COR-L47 (cell line): ENCODE data around the gene FLNB.

Source experiments
- DNase-seq: peaks from one replicate; lab custom pipeline; 2025; lab: John Stamatoyannopoulos, UW

The FLNB gene

DNA sequence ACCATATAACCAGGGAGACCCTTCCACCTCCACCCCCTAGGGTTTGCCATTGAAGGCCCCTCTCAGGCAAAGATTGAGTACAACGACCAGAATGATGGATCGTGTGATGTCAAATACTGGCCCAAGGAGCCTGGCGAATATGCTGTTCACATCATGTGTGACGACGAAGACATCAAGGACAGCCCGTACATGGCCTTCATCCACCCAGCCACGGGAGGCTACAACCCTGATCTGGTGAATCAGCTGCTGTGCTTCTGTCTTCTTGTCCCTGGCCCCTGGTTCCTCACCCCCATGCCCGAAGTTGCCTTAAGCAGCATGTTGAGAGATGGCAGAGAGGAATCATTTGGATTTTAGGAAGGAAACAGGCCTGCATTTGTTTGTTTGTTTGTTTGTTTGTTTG, 98.4 kb downstream of the FLNB start:
- DNase-seq: no peak

DNA sequence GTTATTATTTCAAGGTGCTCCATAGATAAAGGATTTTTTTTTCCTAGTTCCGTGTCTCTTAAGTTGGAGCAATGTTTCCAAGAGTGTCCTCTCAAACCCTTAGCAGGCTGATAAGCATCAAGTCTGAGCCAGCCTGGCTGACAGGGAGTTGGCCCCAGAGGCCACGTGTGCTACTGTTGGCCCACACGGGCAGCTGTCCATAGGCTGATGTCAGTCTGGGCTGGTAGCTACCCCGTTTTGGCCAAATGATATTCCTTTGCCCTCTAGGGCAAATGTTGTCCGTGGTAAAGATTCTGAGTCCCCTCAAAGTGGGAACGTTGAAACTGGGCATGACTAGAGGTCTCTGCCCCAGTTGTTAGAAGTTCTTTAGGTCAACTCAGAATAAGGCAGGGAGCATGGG, 99.4 kb downstream of the FLNB start:
- no peak for DNase-seq

DNA sequence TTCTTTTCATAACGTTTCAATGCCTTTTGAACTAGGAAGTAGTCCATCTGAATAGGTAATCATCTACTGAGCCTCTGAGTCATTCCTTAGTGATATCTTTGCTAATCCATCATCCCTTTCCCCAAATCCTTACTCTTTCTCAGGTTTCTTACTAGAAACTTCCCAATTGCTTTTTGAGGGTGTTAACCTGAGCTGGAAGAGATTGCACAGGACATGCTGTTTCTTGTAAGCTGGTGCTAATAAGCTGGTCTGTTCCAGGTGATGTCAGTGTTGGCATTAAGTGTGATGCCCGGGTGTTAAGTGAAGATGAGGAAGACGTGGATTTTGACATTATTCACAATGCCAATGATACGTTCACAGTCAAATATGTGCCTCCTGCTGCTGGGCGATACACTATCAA, 101.5 kb downstream of the FLNB start:
- DNase-seq: no peak

DNA sequence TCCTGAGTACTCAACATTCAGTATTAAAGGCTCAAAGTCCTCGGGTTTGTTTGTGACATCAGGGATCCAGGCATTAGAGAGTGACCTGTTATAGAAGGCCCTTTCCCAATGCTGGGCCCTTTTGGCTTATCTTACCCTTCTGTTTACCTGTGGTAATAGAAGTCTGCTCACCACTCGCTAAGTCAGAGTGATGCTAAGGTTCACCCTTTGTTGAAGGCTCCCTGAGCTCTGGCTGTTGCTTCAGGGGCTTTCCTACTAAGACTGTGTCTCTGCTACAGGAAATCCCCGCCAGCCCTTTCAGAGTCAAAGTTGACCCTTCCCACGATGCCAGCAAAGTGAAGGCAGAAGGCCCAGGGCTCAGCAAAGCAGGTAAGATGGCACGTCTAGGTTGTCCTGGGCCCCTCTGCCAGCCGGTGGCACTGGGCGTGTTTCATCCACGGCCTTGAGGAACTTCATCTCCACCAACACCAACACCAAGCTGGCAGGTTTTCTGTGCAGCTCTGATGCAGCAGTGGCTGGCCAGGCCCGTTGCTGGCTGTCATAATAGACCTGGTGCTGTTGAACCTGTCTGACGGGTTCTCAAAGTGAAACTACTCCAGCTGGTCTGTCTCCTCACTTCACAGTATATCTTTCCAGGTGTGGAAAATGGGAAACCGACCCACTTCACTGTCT, 103.4 kb downstream of the FLNB start:
- DNase-seq: no peak

DNA sequence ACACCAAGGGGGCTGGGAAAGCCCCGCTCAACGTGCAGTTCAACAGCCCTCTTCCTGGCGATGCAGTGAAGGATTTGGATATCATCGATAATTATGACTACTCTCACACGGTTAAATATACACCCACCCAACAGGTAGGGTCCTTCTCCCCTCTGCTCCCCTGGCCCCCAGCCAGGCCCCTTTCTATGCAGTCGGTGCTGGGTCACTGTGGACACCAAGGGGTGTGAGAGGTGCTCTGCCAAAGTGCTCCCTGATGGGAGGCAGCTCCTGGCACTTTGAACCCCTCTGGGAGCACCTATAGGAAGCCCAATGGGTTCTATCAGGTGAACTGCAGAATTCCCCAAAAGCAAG, 103.9 kb downstream of the FLNB start:
- DNase-seq: no peak

DNA sequence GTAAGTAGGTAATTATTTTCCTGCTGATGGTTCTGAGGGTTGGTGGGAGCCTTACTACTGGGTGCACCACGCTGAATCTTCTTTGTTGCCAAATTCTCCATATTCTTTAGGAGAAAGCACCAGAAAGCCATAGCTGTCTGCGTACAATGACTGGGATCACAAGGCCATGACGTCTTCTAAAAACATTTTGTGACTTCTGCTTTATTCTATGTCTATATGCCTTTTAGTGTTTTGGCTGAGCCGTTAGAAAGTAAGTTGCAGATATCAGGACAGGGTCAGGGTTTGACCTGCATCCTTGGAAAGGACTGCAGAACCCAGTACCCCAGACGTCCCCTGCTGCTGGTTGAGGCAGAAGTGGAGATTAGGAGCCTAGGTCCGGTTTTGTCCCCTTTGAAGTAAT, 107.0 kb downstream of the FLNB start:
- no peak for DNase-seq

DNA sequence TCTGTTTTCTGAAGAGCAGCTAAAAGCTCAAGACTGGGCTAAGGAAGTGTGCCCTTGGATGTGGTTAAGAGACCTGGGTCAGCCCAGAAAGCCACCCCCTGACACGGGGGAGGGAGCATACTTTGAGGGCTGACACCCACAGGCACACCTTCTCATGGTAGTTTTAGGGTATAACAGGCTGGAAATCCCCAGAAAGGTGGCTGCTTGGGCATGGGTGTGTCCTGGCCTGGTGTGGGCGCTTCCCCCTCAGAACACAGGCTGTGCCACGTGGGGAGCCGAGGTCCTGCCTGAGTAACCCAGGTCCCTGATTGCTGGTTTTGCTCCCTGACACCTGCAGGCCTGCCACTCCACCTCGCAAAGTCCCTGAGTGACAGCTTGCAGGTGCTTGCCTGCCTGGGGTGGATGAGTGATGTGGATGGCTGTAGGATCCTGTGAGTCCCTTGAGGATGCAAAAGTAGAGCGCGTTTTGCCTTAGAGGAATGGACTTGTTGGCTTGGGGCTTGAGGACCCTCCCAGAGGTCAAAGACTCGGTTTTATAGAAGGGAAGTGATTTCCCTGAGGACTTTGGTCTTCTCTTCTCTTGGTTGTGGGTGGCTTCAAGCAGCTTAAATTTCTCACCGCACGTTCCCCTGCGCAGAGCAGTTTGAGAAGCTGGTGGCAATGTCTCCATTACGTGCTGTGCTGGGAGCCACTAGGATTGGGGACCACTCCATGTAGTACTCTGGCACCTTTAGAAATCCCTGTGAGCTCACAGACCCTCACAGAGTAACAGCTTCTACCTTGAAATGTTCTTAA, 108.1 kb downstream of the FLNB start:
- no peak for DNase-seq

DNA sequence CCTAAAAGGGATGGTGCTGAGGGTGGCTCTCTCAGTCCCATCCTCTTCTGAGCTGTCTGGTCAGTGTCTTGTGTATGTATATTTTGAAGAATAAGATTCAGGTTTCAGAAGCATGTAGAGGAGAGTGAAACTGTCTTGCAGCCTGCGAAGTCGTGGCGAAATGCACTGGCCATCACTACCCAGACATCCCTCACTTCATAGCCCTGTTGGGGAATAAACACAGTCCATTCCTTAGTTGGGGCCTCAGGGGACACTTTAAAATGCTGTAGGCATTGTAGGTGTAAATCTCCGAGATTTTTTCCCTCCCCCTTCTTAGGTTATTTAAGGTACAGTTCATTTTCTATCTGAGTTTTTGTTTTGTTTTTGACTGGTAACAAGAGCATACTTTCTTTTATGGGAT, 108.8 kb downstream of the FLNB start:
- no peak for DNase-seq

DNA sequence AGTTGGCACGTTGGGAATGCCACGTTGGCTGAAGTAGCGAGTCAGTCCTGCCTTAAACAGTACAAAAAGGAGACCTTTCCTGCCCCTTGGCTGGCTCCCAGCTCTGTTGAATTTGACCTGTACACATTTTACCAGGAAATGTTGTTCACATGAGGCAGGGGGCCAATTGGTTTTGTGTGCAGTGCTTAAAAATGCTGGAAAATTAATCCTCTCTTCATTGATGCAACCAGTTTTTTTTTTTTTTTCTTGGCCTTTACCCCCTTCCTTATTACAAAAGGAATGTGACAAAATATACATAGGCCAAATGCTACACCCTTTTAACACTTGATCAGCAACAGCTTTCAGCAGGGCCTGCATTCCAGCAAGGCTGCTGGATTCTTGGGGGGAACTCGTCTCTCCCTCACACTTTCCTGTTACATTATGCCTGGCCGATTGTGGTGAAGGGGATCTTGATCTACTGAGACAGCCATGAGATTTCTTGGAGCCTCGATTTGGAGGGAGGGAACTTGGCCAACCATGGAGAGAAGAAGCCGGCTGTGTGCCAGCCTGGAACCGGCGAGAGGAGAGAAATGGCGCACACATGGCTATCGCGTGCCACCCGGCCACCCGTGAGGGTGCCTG, 109.4 kb downstream of the FLNB start:
- no peak for DNase-seq

DNA sequence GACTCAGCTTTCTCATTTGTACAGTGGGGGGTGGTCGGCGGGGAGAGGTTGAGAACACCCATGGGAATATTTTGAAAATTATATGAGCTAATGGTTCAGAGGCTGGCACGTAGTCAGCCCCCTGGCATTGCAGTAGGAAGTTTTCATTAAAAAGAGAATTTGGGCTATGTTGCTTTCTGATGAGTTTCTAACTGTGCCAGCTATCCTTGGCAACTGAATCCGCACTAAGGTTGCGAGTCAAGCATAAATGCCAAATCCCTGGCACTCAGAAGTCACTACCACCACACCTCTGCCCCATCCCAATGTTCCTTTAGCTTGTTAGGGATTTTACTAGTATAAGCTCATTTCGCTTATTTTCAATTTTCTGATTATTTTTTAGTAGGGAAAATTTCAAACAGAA, 111.0 kb downstream of the FLNB start:
- DNase-seq: no peak

DNA sequence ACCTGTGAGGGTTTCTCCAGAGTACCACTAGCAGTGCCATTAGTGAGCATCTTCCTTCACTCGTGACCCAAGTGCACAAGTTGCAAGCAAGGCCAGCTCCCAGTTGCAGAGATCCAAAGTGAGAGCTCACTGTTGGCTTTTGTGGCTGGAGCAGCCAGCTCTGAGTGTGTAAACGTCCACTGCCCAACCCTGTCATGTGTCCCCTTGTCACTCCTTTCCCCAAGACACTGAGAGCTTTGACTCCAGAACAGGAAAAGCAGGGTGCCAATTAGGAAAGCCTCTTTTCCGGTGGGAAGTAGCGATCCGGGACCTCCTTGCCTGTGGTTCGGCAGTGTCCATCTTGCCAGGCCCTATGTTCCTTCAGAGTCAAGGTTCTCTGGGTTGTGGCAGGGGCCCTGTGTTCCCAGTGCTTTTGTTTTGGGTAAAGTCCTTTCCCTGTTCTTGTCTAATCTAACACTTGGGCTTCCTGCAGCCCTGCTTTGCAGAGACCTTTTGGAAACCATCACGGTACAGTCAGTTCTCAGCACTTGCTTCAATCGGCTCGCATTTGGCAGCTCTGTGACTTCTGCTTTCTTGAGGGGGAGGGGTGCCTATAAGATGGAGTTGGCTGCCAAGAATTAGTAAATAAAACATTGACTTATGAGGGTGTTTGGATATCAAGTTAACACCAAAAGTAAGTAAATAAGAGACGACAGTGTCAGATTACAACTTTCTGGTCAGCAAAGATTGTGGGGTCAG, 112.0 kb downstream of the FLNB start:
- DNase-seq: no peak

DNA sequence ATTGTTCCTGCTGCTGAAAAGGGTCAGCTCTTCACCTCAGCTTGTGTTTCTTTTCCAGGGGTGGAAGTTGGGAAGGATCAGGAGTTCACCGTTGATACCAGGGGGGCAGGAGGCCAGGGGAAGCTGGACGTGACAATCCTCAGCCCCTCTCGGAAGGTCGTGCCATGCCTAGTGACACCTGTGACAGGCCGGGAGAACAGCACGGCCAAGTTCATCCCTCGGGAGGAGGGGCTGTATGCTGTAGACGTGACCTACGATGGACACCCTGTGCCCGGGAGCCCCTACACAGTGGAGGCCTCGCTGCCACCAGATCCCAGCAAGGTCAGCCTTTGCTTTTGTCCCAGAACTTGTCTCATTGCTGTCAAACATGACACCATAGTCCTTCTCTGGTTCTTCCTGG, 113.0 kb downstream of the FLNB start:
- no peak for DNase-seq

DNA sequence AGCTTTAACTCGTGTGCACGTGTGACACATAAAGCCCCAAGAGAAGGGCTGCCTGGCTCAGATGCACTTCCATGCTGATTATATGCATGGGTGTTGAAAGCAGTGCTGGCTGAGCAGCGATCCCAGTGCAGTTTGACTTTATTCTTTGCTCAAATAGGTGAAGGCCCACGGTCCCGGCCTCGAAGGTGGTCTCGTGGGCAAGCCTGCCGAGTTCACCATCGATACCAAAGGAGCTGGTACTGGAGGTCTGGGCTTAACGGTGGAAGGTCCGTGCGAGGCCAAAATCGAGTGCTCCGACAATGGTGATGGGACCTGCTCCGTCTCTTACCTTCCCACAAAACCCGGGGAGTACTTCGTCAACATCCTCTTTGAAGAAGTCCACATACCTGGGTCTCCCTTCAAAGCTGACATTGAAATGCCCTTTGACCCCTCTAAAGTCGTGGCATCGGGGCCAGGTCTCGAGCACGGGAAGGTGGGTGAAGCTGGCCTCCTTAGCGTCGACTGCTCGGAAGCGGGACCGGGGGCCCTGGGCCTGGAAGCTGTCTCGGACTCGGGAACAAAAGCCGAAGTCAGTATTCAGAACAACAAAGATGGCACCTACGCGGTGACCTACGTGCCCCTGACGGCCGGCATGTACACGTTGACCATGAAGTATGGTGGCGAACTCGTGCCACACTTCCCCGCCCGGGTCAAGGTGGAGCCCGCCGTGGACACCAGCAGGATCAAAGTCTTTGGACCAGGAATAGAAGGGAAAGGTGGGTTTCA, 114.9 kb downstream of the FLNB start:
- DNase-seq: no peak

DNA sequence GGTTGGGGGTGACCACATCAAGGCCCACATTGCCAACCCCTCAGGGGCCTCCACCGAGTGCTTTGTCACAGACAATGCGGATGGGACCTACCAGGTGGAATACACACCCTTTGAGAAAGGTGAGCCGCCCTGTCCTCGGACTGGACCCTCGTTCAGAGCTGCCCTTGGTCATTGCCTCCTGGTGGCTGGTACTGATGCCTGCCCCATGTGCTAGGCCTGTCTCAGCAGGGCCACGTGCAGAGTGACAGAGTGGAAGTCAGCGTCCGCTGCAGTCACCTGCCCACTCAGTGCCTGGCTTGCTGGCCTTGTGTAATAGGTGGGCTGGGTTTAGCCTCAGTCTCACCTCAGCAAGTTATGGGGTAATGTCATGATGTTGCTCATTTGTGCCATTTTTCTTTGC, 116.2 kb downstream of the FLNB start:
- DNase-seq: no peak

DNA sequence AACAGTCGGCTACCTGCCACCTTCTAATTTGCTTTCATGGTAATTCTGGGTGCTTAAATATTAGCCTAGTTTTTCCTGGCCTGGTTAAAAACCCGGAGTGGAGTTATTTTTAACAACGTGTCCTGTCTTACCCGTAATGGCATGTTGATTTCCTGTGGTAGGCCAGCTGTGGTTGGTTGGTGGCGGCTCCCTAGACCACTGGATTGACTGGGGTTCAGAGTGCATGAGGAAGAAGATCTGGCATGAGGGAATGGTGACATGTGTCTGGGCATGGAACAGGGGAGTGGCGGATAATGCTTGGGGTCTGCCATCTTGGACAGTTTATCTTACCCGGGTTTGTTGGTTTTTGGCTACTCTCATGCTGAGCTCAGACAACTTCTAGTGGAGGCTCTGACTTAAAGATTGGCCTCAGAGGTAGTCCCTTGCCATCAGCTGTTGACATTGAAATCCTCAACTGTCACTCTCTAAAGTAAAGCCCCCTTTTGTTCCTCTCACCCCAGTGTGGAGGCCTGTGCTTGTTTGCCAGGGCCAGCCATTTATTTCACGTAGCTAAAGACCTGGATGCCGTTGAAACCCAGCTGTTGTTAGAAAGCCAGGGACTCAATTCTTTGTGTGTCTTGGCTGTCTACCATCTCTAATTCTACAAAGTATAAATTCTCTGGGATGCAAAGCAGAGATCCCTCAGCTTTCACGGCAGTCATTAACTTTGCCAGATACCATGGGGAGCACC, 121.0 kb downstream of the FLNB start:
- no peak for DNase-seq

DNA sequence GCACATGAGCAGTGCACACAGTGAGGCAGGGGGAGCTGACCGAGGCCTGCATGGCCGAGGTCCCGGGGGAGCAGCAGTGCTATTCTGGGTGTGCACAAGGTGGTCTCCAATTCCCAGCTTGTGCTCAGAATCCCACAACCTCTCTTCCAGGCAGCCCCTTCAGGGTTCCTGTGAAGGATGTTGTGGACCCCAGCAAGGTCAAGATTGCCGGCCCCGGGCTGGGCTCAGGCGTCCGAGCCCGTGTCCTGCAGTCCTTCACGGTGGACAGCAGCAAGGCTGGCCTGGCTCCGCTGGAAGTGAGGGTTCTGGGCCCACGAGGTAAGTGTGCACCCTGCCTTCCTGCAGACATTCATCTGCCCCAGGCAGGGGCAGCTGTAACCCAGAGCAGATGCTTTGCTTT, 122.4 kb downstream of the FLNB start:
- no peak for DNase-seq

DNA sequence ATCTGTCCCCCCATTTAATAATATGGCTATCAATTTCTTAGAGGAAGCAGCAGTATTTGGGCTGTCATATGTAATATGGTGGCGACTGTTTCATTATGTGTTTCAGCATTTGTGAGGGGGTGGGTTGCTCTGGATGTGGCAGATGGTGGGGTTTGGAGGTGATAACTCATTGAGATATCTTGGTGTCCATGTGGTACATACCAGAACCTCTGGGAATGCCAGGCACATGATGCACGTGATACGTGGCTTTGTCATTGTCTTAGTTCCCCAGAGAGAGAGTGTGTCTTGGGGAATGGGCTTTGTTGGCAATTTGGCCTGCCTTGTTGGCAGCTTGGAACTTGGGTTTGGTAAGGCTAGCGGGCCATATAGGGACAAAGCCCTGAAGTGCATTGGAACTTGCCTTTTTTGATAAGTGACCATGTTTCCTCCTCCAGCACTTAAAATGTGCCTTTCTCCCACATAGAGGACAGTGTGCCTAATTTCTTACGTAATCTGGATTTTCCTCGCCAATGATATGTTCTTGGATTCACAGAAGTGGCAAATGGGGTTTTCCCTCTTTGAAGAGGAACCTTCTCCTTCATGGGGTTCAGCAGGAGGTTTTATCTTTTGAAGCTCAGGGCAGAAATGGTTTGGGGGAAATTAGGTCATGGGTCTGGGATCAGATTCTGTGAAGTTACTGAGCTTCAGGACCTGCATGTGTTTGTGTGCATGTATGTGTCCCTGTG, 123.0 kb downstream of the FLNB start:
- DNase-seq: no peak

DNA sequence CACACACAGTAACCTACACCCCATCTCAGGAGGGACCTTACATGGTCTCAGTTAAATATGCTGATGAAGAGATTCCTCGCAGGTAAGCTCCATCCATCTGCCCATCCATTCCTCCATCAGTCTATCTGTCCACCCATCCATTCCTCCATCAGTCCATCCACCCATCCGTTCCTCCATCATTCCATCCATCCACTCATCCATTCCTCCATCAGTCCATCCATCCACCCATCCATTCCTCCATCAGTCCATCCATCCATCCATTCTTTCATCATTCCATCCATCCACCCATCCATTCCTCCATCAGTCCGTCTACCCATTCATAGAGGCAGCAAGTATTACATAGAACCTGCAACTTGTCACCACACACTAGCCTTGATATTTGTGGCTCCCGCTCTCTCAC, 124.6 kb downstream of the FLNB start:
- DNase-seq: no peak

DNA sequence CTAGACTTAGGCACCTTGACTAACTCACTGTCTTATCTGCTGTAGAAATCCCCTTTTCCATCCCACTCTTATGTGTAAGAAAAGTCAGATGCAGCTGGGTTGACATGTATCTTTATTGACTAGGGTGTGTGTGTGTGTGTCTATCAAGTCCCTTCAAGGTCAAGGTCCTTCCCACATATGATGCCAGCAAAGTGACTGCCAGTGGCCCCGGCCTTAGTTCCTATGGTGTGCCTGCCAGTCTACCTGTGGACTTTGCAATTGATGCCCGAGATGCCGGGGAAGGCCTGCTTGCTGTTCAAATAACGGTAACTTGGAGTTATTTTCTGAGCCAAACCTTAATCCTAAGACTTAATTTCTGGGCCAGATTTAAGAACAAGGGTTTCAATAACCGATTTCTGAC, 126.2 kb downstream of the FLNB start:
- DNase-seq: no peak

DNA sequence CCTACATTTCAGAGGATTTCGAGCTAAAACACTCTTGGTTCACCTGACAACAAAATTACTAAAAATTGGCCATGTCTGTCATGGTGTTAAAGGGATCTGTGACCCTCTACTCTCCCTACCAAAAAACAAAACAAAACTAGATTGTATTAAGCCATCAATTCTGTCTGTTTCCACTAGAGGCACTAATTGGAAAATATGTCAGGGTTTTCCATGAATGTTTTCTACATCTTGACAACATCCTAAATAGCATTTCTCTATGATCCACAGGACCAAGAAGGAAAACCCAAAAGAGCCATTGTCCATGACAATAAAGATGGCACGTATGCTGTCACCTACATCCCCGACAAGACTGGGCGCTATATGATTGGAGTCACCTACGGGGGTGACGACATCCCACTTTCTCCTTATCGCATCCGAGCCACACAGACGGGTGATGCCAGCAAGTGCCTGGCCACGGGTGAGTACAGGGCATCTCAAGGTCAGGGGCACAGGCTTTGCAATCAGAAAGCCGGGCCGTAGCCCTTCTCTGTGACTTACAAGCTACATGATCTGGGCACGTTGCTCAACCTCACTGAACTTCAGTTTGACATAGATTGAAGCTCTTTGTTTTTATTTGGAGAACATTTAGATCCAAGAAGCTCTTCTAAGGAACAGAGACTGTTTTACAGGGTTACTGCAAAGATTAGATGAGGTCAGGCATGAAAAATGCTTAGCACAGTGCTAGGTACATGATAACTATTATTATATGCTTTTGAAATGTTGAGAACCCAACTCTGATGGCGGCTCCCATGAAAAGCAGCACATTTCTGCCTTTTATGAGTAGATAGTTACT, 127.7 kb downstream of the FLNB start:
- DNase-seq: no peak
